NCI-H2196 (cell line): ENCODE data around the gene ANKS1A.
A peak's percentile ranks its signal among the peaks of the same experiment; 100 is the strongest.
"Not testable (repeated sequence)": the region's sequence is repeated elsewhere in the genome, so short reads cannot be mapped to it uniquely, and the experiment has no call there.

Experiments used
- DNase-seq: peaks from one replicate; lab custom pipeline; 2025; ENCODE audit not compliant: unreplicated experiment; lab: John Stamatoyannopoulos, UW

The ANKS1A gene

DNA sequence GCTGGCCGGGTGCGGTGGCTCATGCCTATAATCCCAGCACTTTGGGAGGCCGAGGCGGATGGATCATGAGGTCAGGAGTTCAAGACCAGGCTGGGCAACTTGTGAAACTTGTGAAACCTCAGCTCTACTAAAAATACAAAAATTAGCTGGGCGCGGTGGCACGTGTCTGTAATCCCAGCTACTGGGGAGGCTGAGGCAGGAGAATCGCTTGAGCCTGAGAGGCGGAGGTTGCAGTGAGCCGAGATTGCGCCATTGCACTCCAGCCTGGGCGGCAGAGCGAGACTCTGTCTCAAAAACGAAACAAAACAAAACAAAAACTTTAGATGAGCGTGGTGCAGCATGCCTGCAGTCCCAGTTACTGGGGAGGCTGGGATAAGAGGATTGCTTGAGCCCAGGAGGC lies 3.2 kb upstream of the ANKS1A start:
- not testable (repeated sequence) for DNase-seq

DNA sequence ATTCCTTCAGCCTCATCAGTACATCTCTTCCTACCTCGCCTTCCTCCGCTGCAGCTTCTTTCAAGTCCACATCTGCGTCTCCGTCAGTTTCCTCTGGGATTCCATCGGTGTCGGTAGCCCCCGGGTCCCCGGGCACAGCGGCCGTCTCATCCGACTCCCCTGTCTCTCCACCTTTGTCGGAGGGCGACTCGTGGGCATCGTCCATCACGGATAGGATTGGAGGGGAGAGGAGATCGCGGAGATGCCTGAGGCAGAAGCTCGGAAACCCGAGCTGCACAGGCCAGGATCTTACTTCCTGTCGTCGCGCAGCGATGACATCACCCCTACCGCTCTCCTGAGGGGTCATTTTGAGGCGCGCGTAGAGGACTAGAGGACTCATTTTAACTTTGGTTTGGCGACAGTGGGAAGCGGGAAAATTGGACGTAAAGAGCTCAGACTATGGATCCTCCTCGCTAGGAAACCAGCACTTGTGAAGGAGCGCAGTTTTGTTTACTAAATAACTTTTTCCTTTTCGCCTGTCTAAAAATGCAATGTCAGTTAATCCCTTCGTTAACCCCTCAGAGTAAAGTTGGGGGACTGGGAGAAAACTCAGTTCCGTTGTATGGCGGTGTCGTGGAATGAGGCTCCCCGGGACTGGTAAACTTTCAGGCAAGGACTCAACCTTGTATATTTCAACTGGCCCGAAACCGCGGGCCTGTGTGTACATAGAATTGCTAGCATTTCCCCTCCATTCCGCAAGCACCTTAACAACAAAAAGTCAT lies 1.1 kb upstream of the ANKS1A start, which contains the start of gene TAF11:
Gene TAF11 (minus strand): TSS at position 290 of the 761 bp plus-strand sequence. CDS start 85 bp downstream, at position 205.
- peak; percentile 95 for DNase-seq

DNA sequence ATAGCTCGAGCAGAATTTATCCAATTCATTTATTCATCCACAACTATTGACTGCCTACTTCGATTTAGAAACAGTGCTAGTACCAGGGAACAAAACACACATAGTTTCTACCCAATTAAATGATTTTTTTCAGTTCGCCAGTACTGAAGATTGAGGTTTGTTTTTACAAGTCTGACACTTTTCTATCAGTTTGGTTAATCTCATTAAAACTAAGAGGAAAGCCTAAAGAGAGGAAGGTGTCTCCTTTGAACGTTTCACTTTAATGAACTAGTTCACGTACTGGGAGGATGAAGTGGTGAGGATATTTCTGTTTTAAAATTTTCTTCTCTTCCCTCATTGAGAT lies 570 bp upstream of the ANKS1A start:
- no peak for DNase-seq

DNA sequence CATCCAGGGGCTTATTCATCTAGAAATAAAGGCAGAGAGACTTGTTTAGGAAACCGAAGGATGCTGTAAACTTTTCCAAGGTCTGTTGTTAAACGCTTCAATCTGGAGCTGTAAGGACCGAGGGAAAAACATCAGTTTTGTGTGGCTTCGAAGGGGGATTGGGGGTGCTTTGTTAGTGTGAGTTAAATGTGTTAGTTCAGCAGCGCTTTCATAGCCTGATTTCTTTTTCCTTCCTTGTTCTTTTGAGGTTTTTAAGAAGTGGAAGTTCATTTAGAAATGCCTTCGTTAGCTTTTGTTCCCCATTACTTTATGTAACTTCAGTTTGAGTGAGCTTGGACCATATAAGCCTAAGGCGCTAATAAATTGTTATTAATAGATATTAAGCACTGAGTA lies 1.5 kb downstream of the ANKS1A start:
- DNase-seq: no peak

DNA sequence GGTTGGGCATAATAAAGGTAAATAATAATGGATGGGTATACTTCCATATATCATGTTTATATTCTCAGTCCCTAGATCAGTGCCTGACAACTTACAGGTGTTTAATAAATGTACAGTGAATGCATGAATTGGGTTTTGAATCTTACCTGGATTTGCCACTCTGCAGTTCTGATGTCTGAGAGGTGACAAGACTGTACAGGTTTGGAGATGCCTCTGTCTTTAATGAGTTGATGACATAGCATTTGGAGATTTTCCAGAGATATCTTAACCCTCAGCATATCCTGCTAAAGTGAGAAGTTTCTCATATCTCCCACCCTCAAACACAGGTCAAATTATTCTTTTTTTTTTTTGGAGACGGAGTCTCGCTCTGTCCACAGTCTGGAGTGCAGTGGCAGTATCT lies 2.2 kb downstream of the ANKS1A start:
- no peak for DNase-seq

DNA sequence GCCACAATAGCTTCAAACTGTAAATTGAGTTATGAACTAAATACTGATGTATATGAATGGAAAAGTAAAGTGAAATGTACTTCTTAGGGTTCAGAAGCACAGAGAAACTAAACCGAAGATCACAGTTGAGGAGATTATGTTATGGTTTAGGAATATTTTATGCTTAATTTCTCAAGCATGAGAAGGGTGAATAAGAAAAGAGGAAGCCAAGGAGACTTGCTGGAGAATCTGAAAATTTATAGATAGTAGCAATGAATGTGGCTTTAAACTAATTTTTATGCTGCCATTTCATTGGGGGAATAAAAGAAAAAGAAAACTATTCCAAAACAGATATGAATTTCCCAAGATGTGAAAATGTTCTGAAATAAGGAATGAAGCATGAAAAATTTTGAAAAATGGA lies 5.6 kb downstream of the ANKS1A start:
- DNase-seq: no peak

DNA sequence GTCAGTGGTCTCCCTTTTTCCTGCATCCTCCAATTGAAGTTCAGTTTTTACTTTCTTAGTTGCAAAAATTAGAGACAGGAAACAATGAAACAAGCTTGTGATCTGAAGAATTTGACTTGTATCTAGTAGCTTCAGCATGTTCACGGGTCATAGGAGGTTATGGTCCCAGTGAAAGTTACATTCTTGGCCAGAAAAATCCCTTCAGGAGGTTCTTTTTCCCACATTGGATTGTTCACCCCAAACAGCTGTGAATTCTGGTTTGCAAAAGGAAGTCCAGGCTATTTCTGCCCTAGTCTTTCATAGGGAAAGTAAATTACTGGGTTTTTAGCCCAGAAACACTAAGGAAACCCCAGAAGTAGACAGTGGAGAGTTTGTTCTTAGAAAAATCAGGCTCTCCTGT lies 8.1 kb downstream of the ANKS1A start:
- no peak for DNase-seq

DNA sequence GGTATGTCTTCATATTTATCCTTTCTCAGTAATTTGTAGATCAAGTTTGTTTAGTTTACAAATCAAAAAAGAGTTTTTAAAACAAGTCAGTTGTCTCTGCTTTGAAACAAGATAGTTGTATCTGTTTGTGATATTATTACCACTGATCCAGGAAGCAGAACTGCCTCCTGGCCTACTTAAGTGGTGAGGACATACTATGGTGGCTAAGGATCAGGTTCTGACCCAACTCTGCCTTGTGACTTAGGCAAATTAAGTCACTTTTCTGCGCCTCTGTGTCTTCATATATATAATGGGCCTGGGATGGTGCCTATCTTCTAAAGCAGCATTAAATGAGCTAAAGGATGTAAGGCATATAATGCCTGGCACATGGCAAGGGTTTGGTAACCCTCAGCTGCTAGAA lies 8.7 kb downstream of the ANKS1A start:
- DNase-seq: no peak

DNA sequence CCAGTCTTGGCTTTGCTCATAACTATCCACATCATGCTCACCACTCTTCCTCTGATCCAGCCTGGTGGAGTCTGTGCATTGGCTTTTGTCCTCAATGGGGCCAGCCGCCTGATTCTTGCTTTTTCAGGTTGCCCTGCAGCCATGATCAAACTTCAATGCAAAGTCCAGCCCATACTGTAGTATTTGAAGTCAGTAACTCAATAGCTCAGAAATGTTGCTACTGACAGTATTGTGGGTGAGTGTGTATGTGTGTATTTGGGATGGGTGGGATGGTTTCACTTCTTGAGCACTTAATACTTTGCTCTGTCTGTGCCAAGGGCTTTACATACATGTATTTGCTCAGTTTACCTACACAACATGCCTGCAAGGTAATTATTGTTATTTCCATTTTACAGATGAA lies 10.7 kb downstream of the ANKS1A start:
- DNase-seq: not testable (repeated sequence)

DNA sequence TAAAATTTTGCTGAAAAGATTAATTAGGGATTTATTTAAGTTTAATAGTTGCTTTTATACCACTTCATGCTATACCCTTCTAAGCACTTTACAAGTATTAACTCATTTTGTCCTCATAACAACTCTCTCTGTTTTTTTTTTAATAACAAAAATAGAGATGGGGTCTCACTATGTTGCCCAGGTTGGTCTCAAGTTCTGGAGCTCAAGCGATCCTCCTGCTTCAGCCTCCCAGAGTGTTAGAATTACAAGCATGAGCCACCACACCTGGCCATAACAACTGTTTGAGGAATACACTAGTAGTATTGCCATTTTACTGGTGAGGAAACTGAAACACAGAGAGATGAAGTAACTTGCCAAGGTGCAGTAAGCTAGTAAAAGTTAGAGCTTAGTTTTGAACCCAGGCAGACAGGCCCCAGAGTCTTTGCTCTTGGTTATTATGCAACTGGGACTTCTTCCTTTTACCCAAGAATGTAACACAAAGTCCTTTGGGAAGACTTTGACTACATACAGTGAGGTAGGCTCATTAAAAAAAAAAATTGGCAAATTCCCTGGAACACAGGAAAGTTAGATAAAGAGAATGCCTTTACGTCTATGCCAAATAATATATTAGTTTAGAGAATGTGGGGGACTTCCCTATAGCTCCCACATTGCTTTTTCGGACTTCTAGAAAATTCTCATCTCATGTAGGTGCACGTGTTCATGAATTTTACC lies 11.4 kb downstream of the ANKS1A start:
- DNase-seq: no peak

DNA sequence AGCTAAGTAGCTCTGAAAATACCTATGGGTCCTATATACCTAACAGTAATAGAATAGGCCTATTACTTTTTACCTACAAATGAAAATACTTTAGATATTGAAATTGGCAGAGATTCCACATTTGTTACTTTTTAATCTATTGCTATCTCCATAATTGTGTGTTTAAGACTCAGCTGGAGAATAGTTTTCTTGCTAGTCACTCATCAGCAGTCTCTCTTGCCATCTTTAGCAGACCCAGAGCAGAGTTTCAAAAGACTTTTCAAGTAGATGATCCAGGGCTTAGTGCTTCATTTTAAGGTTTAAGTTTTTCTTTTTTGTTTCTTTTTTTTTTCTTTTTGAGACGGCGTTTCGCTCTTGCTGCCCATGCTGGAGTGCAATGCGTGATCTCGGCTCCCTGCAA lies 12.9 kb downstream of the ANKS1A start:
- DNase-seq: no peak

DNA sequence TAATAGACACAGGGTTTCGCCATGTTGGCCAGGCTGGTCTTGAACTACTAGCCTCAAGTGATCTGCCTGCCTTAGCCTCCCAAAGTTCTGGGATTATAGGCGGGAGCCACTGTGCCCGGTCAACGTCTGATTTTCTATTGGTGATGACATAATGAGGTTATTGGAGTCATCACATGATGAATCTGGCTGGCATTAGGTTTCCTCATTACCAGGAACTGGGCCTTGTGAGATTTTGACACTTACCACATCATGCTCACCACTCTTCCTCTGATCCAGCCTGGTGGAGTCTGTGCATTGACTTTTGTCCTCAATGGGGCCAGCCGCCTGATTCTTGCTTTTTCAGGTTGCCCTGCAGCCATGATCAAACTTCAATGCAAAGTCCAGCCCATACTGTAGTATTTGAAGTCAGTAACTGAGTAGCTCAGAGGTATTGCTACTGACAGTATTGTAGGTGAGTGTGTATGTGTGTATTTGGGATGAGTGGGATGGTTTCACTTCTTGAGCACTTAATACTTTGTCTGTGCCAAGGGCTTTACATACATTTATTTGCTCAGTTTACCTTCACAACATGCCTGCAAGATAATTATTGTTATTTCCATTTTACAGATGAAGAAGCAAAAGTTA lies 16.0 kb downstream of the ANKS1A start:
- no peak for DNase-seq

DNA sequence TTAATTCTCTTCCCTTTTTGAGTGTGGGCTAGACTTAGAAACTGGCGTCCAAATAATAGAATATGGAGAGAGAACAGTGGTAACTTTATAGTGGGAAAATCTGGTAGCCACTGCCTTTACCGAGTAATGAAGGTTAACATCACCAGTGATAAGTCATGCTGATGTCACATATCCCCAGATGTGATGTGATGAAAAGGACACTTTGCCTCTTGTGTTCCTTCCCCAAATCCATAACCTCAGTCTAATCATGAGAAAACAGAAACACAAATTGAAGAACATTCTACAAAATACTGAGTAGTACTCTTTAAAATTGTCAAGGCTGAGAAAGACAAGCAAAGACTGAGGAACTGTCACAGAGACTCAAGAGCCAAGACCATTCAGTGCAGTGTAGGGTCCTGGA lies 17.8 kb downstream of the ANKS1A start:
- no peak for DNase-seq

DNA sequence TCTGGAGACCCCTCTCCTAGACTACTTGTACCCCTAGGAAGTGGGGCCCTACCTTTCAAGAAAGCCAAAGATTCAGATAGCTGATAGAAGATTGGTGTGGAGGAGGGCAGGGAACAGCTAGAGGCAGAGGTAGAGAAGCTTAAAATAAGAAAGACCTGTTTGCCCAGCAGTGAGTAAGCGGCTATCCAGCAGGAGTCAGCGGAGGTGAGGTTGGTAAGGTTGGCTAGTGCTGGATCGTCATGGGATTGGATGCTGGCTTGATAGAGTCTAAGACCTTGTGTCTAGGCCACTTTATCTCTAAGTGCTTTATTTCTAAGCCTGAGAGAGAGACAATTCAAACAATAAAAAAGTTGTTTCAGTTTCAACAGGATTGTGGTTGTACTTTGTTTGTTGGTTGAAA lies 19.1 kb downstream of the ANKS1A start:
- no peak for DNase-seq

DNA sequence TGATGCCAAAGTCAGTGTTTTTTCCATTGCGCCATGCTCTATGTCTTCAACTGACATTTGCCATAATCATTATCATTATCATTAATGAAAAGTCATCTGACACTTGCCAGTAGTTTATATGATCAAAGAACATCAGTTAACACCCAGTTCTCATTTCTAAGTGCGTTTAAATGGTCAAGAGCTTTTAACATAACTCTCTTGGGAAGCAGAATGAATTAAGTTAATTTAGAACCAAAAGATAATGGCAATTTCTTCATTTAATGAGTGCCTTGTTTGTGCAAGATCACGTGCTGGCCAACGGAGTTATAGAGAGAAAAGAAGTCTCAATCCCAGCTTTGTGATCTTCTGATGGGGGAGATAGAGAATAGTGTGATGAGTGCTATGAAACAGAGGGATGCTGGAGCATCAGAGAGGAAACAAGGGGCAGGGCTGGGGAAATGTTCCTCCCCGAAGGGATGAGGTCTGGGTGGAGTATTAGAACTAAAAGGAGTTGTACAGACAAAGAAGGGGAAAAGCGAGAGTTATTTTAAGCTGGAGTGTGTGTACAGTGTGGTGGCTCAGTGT lies 20.3 kb downstream of the ANKS1A start:
- no peak for DNase-seq

DNA sequence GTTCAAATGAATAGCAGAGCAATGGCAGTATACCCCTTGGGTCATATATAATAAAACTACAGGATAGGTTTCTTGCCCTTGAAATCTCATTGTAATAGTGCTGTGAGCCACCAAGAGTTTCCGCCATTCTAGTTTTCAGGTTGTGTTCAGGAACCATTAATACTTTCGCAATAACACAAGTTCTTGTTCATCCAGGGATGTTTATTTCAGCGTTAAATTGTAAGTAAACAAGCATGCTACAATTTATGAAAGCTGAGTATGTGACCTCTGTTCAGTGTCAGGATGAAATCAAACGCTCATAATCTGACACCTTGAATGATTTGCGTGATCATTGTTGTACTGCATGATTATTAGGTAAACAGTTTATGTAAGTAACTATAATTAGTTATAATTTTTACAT lies 22.8 kb downstream of the ANKS1A start:
- DNase-seq: no peak

DNA sequence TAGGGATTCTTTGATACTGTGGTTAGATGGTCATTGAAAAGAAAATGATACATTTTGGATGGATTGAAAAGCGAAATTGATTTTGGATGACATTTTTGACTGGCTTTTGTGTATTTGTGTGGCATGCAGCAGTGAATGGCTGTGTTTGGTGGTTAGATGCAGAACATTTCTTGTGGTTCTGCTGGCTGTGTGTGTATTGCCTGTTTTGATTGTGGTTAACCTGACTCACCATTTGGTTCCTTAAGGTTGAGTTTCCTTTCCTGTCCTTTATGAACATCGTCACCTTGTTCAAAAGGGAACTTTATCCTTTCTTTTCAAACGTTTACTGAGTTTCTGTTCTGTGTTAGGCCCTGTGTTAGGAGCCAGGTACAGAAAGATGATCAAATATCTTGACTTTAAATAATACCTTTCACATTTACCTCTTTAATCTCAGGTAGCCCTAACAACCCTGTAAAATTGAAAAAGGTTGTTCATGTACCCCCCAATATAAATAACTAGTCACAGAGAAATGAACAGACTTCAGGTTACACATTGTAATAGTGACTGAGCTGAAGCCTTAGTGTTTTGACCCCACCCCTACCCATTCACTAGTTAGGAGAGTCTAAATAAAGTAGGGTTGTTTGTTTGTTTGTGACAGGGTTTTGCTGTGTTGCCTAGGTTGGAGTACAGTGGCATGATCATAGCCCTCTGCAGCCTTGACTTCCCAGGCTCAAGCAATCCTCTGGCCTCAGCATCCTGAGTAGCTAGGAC lies 23.8 kb downstream of the ANKS1A start:
- DNase-seq: no peak

DNA sequence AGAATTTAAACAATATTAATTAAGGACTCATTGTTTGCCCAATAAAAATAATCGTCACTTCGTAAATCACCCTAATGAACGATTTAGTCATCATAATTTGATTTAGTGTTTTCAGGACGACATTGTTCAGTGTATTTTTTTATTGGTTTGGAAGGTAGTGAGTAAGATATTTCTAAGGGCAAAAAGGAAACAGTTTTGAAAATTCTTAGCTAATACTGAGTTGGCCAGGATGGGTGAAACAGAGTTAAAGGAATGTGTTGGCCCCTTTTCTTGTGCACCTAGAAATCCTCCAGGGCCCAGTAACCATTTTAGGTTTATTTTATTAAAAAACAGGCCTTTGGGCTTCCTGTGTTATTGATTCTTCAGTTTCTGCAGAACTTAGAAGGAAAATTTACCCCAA lies 25.3 kb downstream of the ANKS1A start:
- no peak for DNase-seq

DNA sequence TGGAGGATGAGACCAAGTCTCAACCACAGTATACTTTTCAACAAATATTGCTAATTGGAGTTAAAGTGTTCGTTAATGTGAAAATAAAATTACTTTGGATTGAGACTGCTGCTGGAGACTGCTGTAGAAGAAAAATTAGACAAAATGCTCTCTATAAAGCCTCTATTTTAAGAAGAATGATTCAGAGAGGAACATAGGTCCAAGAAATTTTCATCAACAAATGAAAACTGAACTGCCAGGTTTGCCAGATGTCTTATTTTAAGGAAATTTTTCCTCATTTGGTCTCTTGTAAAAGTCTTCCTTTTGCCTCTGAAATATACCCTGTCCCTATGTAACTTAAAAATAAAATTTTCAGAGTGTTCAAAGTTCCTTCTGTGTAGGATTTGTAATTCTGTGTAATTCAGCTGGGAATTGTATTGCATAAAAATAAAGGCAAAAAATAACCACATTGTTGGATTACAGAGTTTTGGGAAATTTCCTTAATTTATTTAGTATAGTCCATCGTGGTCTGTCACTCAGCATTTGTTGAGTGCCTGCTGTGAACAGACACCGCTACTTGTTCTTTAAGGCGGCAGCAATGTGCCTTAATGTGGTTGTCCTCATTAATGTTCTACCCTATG lies 27.4 kb downstream of the ANKS1A start:
- DNase-seq: no peak

DNA sequence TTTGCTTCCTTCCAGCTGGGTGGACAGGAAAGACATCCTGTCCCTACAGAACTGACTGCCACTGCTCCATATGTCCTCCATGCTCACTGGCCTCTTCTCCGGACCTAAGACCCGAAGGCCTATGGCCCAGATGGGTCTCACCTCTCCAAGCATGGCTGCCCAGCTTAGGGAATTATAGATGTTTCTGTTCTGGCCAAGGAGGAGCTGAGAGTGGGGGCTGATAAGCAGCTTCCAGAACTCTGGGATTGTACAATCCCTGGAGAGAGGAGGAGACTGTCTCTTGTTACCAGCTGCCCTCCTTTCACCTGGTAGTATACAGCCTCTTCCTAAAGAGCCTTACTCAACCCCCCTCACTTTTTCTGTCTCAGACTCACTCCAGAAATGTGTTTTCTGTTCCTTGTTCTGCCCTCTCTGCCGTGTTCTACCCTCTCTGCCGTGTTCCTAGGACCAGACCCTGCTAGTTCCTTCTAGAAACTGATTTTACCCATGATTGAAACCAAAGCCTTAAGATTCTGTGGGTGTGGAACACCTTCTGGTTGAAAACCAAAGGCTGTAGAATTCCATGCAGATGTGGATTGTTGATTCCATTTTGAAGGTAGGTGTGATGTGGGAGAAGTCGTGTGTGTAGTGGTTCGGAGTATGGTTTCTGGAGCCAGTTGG lies 28.7 kb downstream of the ANKS1A start:
- no peak for DNase-seq
